Activated naive CD4-positive, alpha-beta T cell treated with anti-CD3 and anti-CD28 coated beads, Interleukin-2, amount 50 U/mL, for 24 hours (primary cell): ENCODE data around the gene SCAANT1.

Experiments
- H3K27ac Mint-ChIP-seq: one replicate; pipeline ENCODE4 v1.8.0; 2021; ENCODE audit warnings: mild to moderate bottlenecking, mixed read lengths
- H3K27me3 Mint-ChIP-seq: one replicate; pipeline ENCODE4 v1.8.0; 2021; ENCODE audit warnings: mixed read lengths
- H3K36me3 Mint-ChIP-seq: one replicate; pipeline ENCODE4 v1.8.0; 2021; ENCODE audit warnings: mixed read lengths
- H3K4me1 Mint-ChIP-seq: one replicate; pipeline ENCODE4 v1.8.0; 2021; ENCODE audit warnings: mixed read lengths
- H3K4me3 Mint-ChIP-seq: one replicate; pipeline ENCODE4 v1.8.0; 2021; ENCODE audit warnings: mild to moderate bottlenecking, mixed read lengths
- H3K9me3 Mint-ChIP-seq: one replicate; pipeline ENCODE4 v1.8.0; 2021; ENCODE audit warnings: mixed read lengths

SCAANT1 gene

DNA sequence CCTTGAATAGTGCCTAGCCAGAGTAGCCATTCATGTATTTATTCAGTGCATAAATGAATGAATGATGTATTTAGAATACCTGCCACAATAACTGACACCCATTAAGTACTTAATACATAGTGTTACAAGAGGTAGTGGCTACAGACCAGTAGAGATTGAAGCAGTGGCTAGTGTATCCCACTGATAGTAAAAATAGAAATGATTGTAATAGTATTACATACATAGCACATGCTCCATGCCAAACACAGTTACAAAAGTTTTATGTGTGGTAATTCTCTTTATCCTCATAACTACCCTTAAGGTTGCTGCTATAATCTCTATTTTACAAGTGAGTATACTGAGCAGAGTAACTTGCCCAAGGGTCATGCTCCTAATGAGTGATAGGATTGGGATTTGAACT, 30.3 kb upstream of the SCAANT1 start:
- no peak overlapping the region for H3K27ac Mint-ChIP-seq
- no peaks in the 10 kb centered on the region for H3K27me3 Mint-ChIP-seq
- H3K4me1 Mint-ChIP-seq = peaks cover 66% of the 10 kb centered on the region

DNA sequence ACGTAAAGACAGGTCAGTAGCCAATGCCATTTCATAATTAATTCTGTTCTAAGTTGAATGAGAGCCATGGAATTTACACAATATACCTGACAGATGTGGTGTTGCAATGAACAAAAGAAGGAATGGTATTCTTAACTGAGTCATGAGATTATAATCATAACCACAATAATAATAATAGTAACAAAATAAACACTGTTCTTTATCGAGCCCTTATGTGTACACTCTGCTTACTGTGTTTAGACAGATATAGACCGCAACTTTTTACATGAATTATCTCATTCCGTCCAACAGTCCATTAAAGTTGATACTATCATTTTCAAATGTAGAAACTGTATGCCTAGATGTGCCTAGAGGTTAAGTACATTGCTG, 28.2 kb upstream of the SCAANT1 start:
- H3K36me3 Mint-ChIP-seq = peaks cover 12% of the 10 kb centered on the region
- H3K4me1 Mint-ChIP-seq = peaks cover 60% of the 10 kb centered on the region
- H3K27ac Mint-ChIP-seq = no peak overlapping the region
- no peak overlapping the region for H3K4me3 Mint-ChIP-seq
- no peaks in the 10 kb centered on the region for H3K9me3 Mint-ChIP-seq
- no peaks in the 10 kb centered on the region for H3K27me3 Mint-ChIP-seq

More for the DNA sequence above, 30.3 kb upstream of the SCAANT1 start:
- peaks cover 15% of the 10 kb centered on the region for H3K36me3 Mint-ChIP-seq
- no peaks in the 10 kb centered on the region for H3K9me3 Mint-ChIP-seq
- H3K4me3 Mint-ChIP-seq = no peak overlapping the region

DNA sequence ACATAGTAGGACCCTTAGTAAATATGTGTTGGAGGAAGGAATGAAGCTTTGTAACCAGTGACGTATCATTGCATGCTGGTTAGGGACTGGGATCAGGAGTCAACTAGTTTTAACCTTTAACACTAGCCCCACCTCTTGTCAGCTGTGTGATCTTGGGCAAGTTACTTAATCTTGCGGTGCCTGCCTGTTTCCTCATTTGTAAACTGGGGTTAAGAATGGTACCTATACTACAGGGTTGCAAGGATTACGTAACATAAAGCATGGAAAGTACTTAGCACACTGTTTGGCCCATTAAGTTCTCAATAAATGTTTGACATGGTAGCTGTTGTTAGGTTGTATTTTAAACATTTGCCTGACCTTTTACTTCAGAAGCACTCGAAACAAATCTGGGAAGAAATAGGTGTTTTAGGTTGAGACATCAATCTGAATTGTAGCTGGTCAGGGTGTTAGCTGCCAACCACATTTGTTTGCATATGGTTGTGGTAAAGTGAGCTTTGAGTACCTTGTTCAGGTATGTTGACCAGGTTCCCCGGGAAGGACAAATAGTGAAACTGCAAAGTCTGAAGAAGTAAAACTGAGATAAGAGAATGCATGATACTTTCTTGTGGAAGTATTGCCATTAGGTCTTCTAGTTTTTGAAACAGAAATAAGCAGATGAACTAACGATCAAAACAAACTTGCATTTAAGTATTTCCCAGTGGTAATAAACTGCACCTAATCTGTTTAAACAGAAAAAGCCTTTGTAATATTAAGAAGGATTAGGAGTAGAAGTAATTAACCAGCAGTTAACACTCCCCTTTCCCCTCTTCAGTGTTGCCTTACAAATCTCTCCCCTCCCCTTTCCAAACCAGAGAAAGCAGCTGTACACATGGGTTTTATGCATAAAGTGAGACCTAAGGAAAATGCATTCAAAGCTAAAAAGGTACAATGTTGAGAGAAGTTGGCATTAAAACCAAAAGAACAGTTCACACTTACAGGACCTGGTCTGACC, 25.8 kb upstream of the SCAANT1 start:
- H3K27ac Mint-ChIP-seq = no peak overlapping the region
- no peak overlapping the region for H3K4me3 Mint-ChIP-seq
- H3K36me3 Mint-ChIP-seq = peaks cover 4% of the 10 kb centered on the region

GRCh38 chr3:63936925-63937324, 24.7 kb upstream of the SCAANT1 start:
- H3K36me3 Mint-ChIP-seq = peaks cover 3% of the 10 kb centered on the region
- H3K27me3 Mint-ChIP-seq = no peaks in the 10 kb centered on the region
- H3K27ac Mint-ChIP-seq = no peak overlapping the region
- H3K4me3 Mint-ChIP-seq = no peak overlapping the region
- peaks cover 68% of the 10 kb centered on the region for H3K4me1 Mint-ChIP-seq
- no peaks in the 10 kb centered on the region for H3K9me3 Mint-ChIP-seq

More for the DNA sequence above, 25.8 kb upstream of the SCAANT1 start:
- H3K27me3 Mint-ChIP-seq = no peaks in the 10 kb centered on the region
- H3K4me1 Mint-ChIP-seq = peaks cover 66% of the 10 kb centered on the region
- no peaks in the 10 kb centered on the region for H3K9me3 Mint-ChIP-seq

DNA sequence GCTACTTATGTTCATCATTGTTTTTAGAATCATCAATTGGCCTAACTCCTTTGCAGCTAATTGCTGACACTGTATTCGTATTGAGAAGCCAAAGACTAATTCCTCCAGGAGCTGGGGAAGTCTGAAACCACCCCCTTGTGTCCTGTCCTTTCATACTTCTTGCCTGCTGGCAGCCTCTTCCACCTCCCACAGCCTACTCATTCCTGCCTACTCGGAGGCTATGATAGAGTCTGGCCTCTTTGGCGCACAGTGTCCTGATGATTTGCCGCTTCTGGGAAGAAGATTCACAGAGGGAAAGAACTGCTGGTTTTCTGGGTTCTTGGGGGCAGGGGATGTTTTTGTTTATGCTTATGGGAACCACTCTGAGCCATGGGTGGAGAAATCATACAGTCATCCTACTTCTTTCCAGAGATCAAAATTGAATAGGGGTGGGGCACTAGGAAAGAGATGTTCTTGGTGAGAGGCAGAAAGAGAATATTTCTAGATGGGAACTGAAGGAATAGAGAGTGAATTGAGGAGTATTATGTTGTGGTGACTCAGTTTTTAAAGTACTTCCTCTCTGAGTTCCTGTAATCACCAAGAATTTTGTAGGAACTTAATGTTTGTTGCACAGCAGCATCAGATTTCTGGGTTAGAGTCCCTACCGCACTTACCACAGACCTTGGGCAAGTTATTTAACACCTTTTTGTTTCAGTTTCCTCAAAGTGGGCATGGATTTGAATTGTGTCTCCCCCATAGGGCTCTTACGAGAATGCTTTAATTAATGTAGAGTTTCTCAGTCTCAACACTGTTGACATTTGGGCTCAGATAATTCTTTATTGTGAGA, 22.1 kb upstream of the SCAANT1 start:
- Mint-ChIP-seq H3K4me3 (peak overlapping the region; percentile 2), H3K27ac (peak overlapping the region; percentile 68), H3K36me3 (peaks cover under 1% of the 10 kb centered on the region), H3K27me3 (no peaks in the 10 kb centered on the region), H3K4me1 (peaks cover 79% of the 10 kb centered on the region), H3K9me3 (no peaks in the 10 kb centered on the region)

GRCh38 chr3:63933459-63933858, 21.3 kb upstream of the SCAANT1 start:
- Mint-ChIP-seq H3K4me1 (peaks cover 80% of the 10 kb centered on the region), H3K27ac (peak overlapping the region; percentile 23), H3K4me3 (no peak overlapping the region)

DNA sequence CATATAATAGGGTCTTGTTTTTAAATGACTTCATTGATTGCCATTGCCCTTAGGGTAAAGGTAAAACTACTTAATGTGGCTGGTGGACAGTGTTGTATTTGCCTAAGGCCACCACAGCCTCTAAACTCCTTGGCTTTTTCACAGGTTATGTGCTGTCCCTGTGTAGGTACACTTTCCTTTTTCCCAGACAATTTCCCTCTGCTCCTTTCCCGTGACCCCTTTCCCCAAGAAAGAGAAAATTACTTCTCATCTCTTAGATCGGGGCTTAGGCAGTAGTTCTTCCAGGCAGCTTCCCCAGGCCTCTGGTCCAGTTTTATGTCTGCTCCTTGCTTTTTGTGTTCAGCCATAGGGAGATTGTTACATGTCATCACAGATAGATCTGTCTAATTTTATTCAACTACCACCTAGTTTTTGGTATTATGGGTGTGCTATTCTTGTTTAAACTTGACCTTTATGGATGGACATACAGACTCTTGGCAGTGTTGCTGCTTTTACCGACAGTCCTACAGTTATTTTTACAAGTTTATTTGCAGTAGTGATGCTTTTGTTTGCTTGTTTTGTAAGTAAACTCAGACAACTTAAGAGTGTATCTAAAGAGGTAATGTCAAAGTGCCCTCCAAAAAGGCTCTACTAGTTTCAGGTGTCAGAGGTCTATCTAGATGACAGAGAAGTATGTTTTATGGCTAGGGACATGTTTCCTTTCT, 20.5 kb upstream of the SCAANT1 start:
- no peaks in the 10 kb centered on the region for H3K27me3 Mint-ChIP-seq
- peak overlapping the region; percentile 33 for H3K4me3 Mint-ChIP-seq
- peak overlapping the region; percentile 81 for H3K27ac Mint-ChIP-seq
- peaks cover 72% of the 10 kb centered on the region for H3K4me1 Mint-ChIP-seq
- no peaks in the 10 kb centered on the region for H3K9me3 Mint-ChIP-seq
- no peaks in the 10 kb centered on the region for H3K36me3 Mint-ChIP-seq

More at GRCh38 chr3:63933459-63933858, 21.3 kb upstream of the SCAANT1 start:
- Mint-ChIP-seq H3K27me3 (no peaks in the 10 kb centered on the region), H3K36me3 (no peaks in the 10 kb centered on the region), H3K9me3 (no peaks in the 10 kb centered on the region)

- Mint-ChIP-seq H3K4me3 (no peak overlapping the region), H3K27me3 (no peaks in the 10 kb centered on the region), H3K9me3 (no peaks in the 10 kb centered on the region), H3K36me3 (peaks cover 7% of the 10 kb centered on the region), H3K27ac (no peak overlapping the region), H3K4me1 (peaks cover 66% of the 10 kb centered on the region)
Measured at GRCh38 chr3:63931290-63931689, 19.1 kb upstream of the SCAANT1 start.

GRCh38 chr3:63927422-63928280, 15.5 kb upstream of the SCAANT1 start:
- Mint-ChIP-seq H3K36me3 (peaks cover 32% of the 10 kb centered on the region), H3K4me1 (peaks cover 61% of the 10 kb centered on the region), H3K27ac (no peak overlapping the region)

GRCh38 chr3:63926309-63926708, 14.1 kb upstream of the SCAANT1 start:
- Mint-ChIP-seq H3K36me3 (peaks cover 37% of the 10 kb centered on the region), H3K9me3 (no peaks in the 10 kb centered on the region), H3K4me1 (peaks cover 52% of the 10 kb centered on the region), H3K27me3 (no peaks in the 10 kb centered on the region), H3K27ac (no peak overlapping the region), H3K4me3 (no peak overlapping the region)

More at GRCh38 chr3:63927422-63928280, 15.5 kb upstream of the SCAANT1 start:
- Mint-ChIP-seq H3K4me3 (no peak overlapping the region), H3K9me3 (no peaks in the 10 kb centered on the region), H3K27me3 (no peaks in the 10 kb centered on the region)

DNA sequence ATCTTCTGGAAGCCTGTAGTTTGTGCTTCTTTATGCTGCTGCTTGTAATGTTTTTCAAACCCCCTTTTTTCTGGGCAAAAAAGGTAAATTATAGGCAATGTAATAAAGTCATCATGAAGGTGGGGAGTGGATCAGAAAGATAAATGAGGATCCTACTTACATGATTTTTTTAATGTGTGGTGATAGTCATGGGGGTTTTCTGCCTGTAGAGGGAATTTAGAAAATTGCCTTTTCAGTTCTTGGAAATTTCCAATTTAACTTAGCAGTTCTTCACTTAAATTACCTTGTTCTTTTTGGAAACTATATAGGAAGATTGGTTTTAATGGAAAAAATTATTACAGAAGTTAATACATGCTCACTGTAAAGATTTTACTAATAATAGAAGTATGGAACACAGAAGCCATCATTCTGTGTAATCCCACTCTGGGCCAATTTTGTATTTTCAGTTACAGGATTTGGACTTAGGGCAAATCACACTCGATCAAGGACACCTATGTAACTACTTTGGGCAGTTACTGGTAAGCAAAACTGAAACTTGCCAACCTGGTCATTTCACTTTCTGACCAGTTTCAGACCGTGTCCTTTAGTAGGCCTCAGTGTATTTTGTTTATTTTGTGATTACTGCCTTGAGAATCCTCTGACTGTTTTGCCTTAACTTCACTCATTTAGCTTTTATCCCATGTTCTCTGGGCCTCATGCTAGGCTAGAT, 10.5 kb upstream of the SCAANT1 start:
- Mint-ChIP-seq H3K9me3 (no peaks in the 10 kb centered on the region), H3K27ac (no peak overlapping the region), H3K4me1 (peaks cover 61% of the 10 kb centered on the region), H3K36me3 (peaks cover 48% of the 10 kb centered on the region), H3K4me3 (no peak overlapping the region), H3K27me3 (no peaks in the 10 kb centered on the region)

GRCh38 chr3:63921741-63922482, 9.7 kb upstream of the SCAANT1 start:
- no peak overlapping the region for H3K4me3 Mint-ChIP-seq
- H3K9me3 Mint-ChIP-seq = no peaks in the 10 kb centered on the region
- no peaks in the 10 kb centered on the region for H3K27me3 Mint-ChIP-seq
- H3K27ac Mint-ChIP-seq = no peak overlapping the region
- peaks cover 43% of the 10 kb centered on the region for H3K36me3 Mint-ChIP-seq
- peaks cover 59% of the 10 kb centered on the region for H3K4me1 Mint-ChIP-seq

GRCh38 chr3:63920001-63920400, 7.8 kb upstream of the SCAANT1 start:
- Mint-ChIP-seq H3K4me1 (peaks cover 54% of the 10 kb centered on the region), H3K27ac (no peak overlapping the region), H3K36me3 (peaks cover 37% of the 10 kb centered on the region), H3K9me3 (no peaks in the 10 kb centered on the region), H3K4me3 (no peak overlapping the region), H3K27me3 (no peaks in the 10 kb centered on the region)
